Fibroblast of pulmonary artery (primary cell): ENCODE results near the gene GPX4.

Experiments used
- DNase-seq: peaks from one replicate; pipeline ENCODE4 v3.0.0-alpha.2; 2010; ENCODE audit warnings: low read depth
- H3K4me3 ChIP-seq: replicated peaks from 2 replicates; pipeline ENCODE4 v1.5.1; 2011; ENCODE audit warnings: low read depth, mild to moderate bottlenecking, control low read depth, low read length, moderate library complexity
- CTCF ChIP-seq: IDR thresholded peaks from 2 replicates; pipeline ENCODE4 v1.5.1; 2011; ENCODE audit warnings: mild to moderate bottlenecking, control low read depth, low read length, inconsistent platforms; ENCODE audit errors: missing control alignments

GPX4 gene

GRCh38 chr19:1060689-1061088, 43.1 kb upstream of the GPX4 start:
- no peak overlapping the region for H3K4me3 ChIP-seq
- TF ChIP-seq CTCF: no peak
- DNase-seq: no peak

GRCh38 chr19:1061987-1062386, 41.8 kb upstream of the GPX4 start:
- no peak overlapping the region for H3K4me3 ChIP-seq
- no peak for DNase-seq
- no peak for TF ChIP-seq CTCF

GRCh38 chr19:1062387-1063029, 41.3 kb upstream of the GPX4 start:
- no peak for DNase-seq
- no peak overlapping the region for H3K4me3 ChIP-seq
- TF ChIP-seq CTCF: no peak

- TF ChIP-seq CTCF: no peak
- H3K4me3 ChIP-seq: no peak overlapping the region
- DNase-seq: no peak
These were observed 40.5 kb upstream of the GPX4 start for GRCh38 chr19:1063030-1063908.

GRCh38 chr19:1063909-1064660, 39.7 kb upstream of the GPX4 start:
- no peak overlapping the region for H3K4me3 ChIP-seq
- no peak for DNase-seq
- no peak for TF ChIP-seq CTCF

- DNase-seq: peak; percentile 72
- peak; percentile 52 for TF ChIP-seq CTCF
- H3K4me3 ChIP-seq: no peak overlapping the region
These were observed 38.9 kb upstream of the GPX4 start for GRCh38 chr19:1064661-1065605.
